HG02870 (cell line): ENCODE data around the gene GRAMD1B.
A peak's percentile ranks its signal among the peaks of the same experiment; 100 is the strongest.

ENCODE experiments used
- ATAC-seq: cut with Tn5 transposase; IDR thresholded peaks from one replicate; pipeline ENCODE4 v1.9.1; 2021; ENCODE audit warnings: mild to moderate bottlenecking, moderate library complexity; ENCODE audit not compliant: unreplicated experiment

The GRAMD1B gene

GRCh38 chr11:123429913-123430720 lies at the start of gene GRAMD1B:
Gene GRAMD1B, plus strand, starts transcription at chr11:123430269. Its CDS starts 524 bp downstream, at chr11:123430793.
- ATAC-seq = peak; percentile 52

- no peak for ATAC-seq
These were observed 48.9 kb upstream of the GRAMD1B start for GRCh38 chr11:123381149-123381548.

GRCh38 chr11:123381817-123382554 lies 48.1 kb upstream of the GRAMD1B start:
- peak; percentile 67 for ATAC-seq

- ATAC-seq = peak; percentile 2
These were observed 47.5 kb upstream of the GRAMD1B start for GRCh38 chr11:123382555-123383074.

- ATAC-seq = no peak
These were observed 46.0 kb upstream of the GRAMD1B start for GRCh38 chr11:123384116-123384515.

- ATAC-seq = no peak
These were observed 43.1 kb upstream of the GRAMD1B start for GRCh38 chr11:123386796-123387510.

- ATAC-seq = no peak
These were observed 41.4 kb upstream of the GRAMD1B start for GRCh38 chr11:123388640-123389039.

GRCh38 chr11:123390146-123390545 lies 39.9 kb upstream of the GRAMD1B start:
- no peak for ATAC-seq

GRCh38 chr11:123391646-123392348 lies 38.3 kb upstream of the GRAMD1B start:
- no peak for ATAC-seq

GRCh38 chr11:123392431-123392830 lies 37.6 kb upstream of the GRAMD1B start:
- peak; percentile 8 for ATAC-seq

- ATAC-seq = peak; percentile 54
These were observed 37.2 kb upstream of the GRAMD1B start for GRCh38 chr11:123392844-123393243.

GRCh38 chr11:123393312-123393927 lies 36.6 kb upstream of the GRAMD1B start:
- ATAC-seq = no peak

- no peak for ATAC-seq
These were observed 25.4 kb upstream of the GRAMD1B start for GRCh38 chr11:123404676-123405075.

- ATAC-seq = no peak
These were observed 24.9 kb upstream of the GRAMD1B start for GRCh38 chr11:123405123-123405592.

- ATAC-seq = no peak
These were observed 23.5 kb upstream of the GRAMD1B start for GRCh38 chr11:123406441-123407129.

- no peak for ATAC-seq
These were observed 22.7 kb upstream of the GRAMD1B start for GRCh38 chr11:123407130-123407995.

- no peak for ATAC-seq
These were observed 22.0 kb upstream of the GRAMD1B start for GRCh38 chr11:123407996-123408597.
